ENCODE results near the gene LNPEP.

Gene LNPEP

DNA sequence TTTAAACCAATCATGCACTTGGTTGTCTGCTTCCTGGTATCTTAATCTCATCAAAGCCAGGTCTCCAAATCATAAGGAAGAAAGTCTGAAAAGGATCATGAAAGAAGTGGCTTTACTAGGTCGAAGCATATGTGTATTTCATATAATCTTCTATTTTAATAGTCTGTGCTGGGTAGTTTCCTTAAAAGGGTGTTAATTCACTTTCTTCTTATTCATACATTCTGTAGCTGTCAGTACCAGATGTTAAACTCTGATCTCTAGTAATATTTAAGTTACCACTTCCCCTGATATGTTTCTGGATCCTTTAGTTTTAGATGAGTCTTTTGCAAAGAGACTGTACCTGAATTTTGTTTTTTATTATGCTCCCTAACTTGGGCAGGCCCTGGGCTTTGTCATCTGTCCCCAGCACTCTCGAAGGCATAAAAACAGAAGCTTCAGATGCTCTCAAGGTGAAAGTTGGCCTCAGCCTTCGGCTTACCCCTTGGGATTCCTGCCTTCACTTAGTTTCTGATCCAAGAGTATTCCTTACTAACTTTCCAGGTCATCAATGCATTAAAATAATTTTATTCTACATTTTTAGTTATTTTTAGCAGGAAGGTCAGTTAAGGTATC is 15.0 kb upstream of the LNPEP start:
- ATAC-seq: no peak
- TF ChIP-seq, protein P1, sequence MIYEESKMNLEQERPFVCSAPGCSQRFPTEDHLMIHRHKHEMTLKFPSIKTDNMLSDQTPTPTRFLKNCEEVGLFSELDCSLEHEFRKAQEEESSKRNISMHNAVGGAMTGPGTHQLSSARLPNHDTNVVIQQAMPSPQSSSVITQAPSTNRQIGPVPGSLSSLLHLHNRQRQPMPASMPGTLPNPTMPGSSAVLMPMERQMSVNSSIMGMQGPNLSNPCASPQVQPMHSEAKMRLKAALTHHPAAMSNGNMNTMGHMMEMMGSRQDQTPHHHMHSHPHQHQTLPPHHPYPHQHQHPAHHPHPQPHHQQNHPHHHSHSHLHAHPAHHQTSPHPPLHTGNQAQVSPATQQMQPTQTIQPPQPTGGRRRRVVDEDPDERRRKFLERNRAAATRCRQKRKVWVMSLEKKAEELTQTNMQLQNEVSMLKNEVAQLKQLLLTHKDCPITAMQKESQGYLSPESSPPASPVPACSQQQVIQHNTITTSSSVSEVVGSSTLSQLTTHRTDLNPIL (CRISPR knock-in tag; IDR thresholded peaks at IDR 0.05; ENCODE audit: low read depth): no peak
- TF ChIP-seq GLIS3 (CRISPR knock-in tag; IDR thresholded peaks at IDR 0.05): no peak
- no peak for TF ChIP-seq ZNF8 (CRISPR knock-in tag; IDR thresholded peaks at IDR 0.05)

DNA sequence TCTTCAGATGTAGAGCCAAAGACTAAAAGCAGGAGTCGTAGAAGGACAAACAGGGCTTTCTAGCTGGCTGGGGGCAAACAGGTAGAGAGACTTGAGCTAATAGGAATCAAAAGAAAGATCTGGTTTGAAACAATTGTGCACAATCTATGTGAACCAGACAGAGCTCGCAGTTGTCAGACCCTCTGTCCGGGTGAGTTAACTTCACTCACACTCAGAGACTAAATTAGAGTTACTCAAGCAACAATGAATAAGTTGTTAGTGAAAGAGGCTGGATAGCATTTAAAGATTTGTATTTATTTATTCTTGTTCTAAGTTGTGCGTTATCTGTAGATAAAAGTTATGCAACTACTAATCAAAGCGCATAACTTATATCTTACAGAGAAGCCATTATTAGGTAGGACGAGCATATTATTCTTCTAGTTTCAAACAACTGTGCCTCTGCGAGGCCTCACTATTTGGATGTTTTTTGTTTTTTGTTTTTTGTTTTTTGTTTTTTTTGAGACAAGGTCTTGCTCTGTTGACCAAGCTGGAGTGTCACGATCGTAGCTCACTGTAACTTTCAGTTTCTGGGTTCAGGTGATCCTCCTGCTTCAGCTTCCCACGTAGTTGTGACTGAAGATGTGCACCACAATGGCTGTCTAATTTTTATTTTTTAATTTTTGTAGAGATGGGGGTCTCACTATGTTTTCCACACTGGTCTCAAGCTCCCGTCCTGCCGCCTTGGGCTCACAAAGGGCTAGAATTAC is 13.2 kb upstream of the LNPEP start:
- ATAC-seq: no peak
- TF ChIP-seq OSR1 (CRISPR knock-in tag; IDR thresholded peaks at IDR 0.05) (no peak), ZFP30 (CRISPR knock-in tag; IDR thresholded peaks at IDR 0.05) (no peak), GLIS3 (CRISPR knock-in tag; IDR thresholded peaks at IDR 0.05) (no peak), ZNF8 (CRISPR knock-in tag; IDR thresholded peaks at IDR 0.05) (no peak), ZC3H10 (CRISPR knock-in tag; IDR thresholded peaks at IDR 0.05) (no peak), TOX (CRISPR knock-in tag; IDR thresholded peaks at IDR 0.05; ENCODE audit: borderline replicate concordance) (no peak), ZNF70 (CRISPR knock-in tag; IDR thresholded peaks at IDR 0.05) (no peak), ISL1 (CRISPR knock-in tag; IDR thresholded peaks at IDR 0.05) (no peak), PPARA (CRISPR knock-in tag; IDR thresholded peaks at IDR 0.05; ENCODE audit: borderline replicate concordance) (no peak), RARB (CRISPR knock-in tag; IDR thresholded peaks at IDR 0.05) (no peak), SNAI2 (CRISPR knock-in tag; IDR thresholded peaks at IDR 0.05) (no peak), BACH2 (CRISPR knock-in tag; IDR thresholded peaks at IDR 0.05; ENCODE audit: borderline replicate concordance) (no peak)
- TF ChIP-seq, protein P2, sequence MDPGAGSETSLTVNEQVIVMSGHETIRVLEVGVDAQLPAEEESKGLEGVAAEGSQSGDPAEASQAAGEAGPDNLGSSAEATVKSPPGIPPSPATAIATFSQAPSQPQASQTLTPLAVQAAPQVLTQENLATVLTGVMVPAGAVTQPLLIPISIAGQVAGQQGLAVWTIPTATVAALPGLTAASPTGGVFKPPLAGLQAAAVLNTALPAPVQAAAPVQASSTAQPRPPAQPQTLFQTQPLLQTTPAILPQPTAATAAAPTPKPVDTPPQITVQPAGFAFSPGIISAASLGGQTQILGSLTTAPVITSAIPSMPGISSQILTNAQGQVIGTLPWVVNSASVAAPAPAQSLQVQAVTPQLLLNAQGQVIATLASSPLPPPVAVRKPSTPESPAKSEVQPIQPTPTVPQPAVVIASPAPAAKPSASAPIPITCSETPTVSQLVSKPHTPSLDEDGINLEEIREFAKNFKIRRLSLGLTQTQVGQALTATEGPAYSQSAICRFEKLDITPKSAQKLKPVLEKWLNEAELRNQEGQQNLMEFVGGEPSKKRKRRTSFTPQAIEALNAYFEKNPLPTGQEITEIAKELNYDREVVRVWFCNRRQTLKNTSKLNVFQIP (CRISPR knock-in tag; IDR thresholded peaks at IDR 0.05; ENCODE audit: borderline replicate concordance, low read depth): no peak
- TF ChIP-seq, protein P3, sequence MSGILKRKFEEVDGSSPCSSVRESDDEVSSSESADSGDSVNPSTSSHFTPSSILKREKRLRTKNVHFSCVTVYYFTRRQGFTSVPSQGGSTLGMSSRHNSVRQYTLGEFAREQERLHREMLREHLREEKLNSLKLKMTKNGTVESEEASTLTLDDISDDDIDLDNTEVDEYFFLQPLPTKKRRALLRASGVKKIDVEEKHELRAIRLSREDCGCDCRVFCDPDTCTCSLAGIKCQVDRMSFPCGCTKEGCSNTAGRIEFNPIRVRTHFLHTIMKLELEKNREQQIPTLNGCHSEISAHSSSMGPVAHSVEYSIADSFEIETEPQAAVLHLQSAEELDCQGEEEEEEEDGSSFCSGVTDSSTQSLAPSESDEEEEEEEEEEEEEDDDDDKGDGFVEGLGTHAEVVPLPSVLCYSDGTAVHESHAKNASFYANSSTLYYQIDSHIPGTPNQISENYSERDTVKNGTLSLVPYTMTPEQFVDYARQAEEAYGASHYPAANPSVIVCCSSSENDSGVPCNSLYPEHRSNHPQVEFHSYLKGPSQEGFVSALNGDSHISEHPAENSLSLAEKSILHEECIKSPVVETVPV (CRISPR knock-in tag; IDR thresholded peaks at IDR 0.05): no peak

DNA sequence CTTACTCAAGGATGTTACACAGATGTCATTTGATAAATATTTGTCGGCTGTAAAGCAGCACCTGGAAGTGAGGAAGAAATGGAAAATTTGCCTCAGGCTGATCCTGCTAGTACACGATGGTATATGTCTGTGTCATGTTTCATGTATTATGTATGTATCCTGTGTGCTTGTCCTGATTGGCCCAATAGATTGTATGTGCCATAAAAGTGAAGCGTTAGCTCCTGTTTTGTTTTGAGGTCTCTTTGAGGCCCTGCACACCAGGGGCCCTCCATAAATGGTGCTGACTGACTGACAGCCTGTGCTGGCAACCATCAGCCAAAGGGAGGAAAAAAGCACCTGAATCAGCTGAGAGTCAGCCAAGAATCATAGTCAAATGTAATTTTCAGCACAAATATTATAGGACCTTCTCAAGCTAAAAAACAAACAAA is 11.8 kb upstream of the LNPEP start:
- TF ChIP-seq ARNTL (CRISPR knock-in tag; IDR thresholded peaks at IDR 0.05; ENCODE audit: borderline replicate concordance, low read depth): no peak
- TF ChIP-seq, protein P3 (CRISPR knock-in tag; IDR thresholded peaks at IDR 0.05): no peak
- TF ChIP-seq TOX (CRISPR knock-in tag; IDR thresholded peaks at IDR 0.05; ENCODE audit: borderline replicate concordance): no peak
- ATAC-seq: no peak

DNA sequence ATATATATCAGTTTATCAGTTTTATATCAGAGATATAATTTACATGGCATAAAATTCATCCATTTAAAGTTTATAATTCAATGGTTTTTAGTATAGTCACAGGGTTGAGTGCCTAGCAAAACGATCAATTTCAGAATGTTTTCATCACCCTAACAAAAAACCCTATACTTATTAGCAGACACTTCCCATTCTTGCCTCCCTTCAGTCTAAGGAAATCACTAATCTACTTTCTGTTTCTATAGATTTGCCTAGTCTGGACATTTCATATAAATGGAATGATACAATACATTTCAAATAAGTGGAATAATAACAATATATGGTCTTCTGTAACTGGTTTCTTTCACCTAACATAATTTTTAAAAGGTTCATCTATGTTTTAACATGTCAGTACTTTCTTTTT is 9.6 kb upstream of the LNPEP start:
- no peak for ATAC-seq
- TF ChIP-seq TCF4 (CRISPR knock-in tag; IDR thresholded peaks at IDR 0.05; ENCODE audit: borderline replicate concordance) (no peak), ARNTL (CRISPR knock-in tag; IDR thresholded peaks at IDR 0.05; ENCODE audit: borderline replicate concordance, low read depth) (no peak), RARB (CRISPR knock-in tag; IDR thresholded peaks at IDR 0.05) (no peak), CSDC2 (CRISPR knock-in tag; IDR thresholded peaks at IDR 0.05) (no peak), TOX (CRISPR knock-in tag; IDR thresholded peaks at IDR 0.05; ENCODE audit: borderline replicate concordance) (no peak), BACH2 (CRISPR knock-in tag; IDR thresholded peaks at IDR 0.05; ENCODE audit: borderline replicate concordance) (no peak), ZNF565 (CRISPR knock-in tag; conservative IDR thresholded peaks at IDR 0.05; ENCODE audit: low read depth) (no peak), ZFP3 (CRISPR knock-in tag; IDR thresholded peaks at IDR 0.05) (no peak), ZC3H10 (CRISPR knock-in tag; IDR thresholded peaks at IDR 0.05) (no peak), ISL1 (CRISPR knock-in tag; IDR thresholded peaks at IDR 0.05) (no peak), ZNF70 (CRISPR knock-in tag; IDR thresholded peaks at IDR 0.05) (no peak), ZFP30 (CRISPR knock-in tag; IDR thresholded peaks at IDR 0.05) (no peak), SNAI2 (CRISPR knock-in tag; IDR thresholded peaks at IDR 0.05) (no peak), ZNF8 (CRISPR knock-in tag; IDR thresholded peaks at IDR 0.05) (no peak)
- TF ChIP-seq, protein P1 (CRISPR knock-in tag; IDR thresholded peaks at IDR 0.05; ENCODE audit: low read depth): no peak
- TF ChIP-seq, protein P3 (CRISPR knock-in tag; IDR thresholded peaks at IDR 0.05): no peak
- TF ChIP-seq, protein P4, sequence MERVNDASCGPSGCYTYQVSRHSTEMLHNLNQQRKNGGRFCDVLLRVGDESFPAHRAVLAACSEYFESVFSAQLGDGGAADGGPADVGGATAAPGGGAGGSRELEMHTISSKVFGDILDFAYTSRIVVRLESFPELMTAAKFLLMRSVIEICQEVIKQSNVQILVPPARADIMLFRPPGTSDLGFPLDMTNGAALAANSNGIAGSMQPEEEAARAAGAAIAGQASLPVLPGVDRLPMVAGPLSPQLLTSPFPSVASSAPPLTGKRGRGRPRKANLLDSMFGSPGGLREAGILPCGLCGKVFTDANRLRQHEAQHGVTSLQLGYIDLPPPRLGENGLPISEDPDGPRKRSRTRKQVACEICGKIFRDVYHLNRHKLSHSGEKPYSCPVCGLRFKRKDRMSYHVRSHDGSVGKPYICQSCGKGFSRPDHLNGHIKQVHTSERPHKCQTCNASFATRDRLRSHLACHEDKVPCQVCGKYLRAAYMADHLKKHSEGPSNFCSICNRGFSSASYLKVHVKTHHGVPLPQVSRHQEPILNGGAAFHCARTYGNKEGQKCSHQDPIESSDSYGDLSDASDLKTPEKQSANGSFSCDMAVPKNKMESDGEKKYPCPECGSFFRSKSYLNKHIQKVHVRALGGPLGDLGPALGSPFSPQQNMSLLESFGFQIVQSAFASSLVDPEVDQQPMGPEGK (CRISPR knock-in tag; IDR thresholded peaks at IDR 0.05; ENCODE audit: borderline replicate concordance): no peak
